GM12891 (cell line): ENCODE measurements around the gene ITPR3.
A peak's percentile ranks its signal among the peaks of the same experiment; 100 is the strongest.

Source experiments
- DNase-seq: peaks from one replicate; pipeline ENCODE4 v3.0.0; 2011; ENCODE audit warnings: low spot score; ENCODE audit not compliant: insufficient read length
- FAIRE-seq: peaks from 2 replicates; lab custom pipeline; 2011; peaks lifted over from hg19 to GRCh38; lab: Jason Lieb, UNC
- PAX5 ChIP-seq: IDR thresholded peaks from 2 replicates; pipeline ENCODE4 v1.6.1; 2011; ENCODE audit warnings: low read length, moderate library complexity, mild to moderate bottlenecking; ENCODE audit not compliant: insufficient read depth, severe bottlenecking
- POLR2A ChIP-seq: IDR thresholded peaks from 2 replicates; pipeline ENCODE4 v1.6.1; 2011; ENCODE audit warnings: low read depth, low read length, control low read depth
- POLR2AphosphoS5 ChIP-seq: IDR thresholded peaks from 2 replicates; pipeline ENCODE4 v1.6.1; 2011; ENCODE audit warnings: low read depth, low read length, control low read depth
- POU2F2 ChIP-seq: IDR thresholded peaks from 2 replicates; pipeline ENCODE4 v1.6.1; 2011; ENCODE audit warnings: low read depth, mild to moderate bottlenecking, control low read depth, low read length, moderate library complexity
- SPI1 ChIP-seq: IDR thresholded peaks from 2 replicates; pipeline ENCODE4 v1.6.1; 2011; ENCODE audit warnings: low read depth, low read length, control low read depth
- TAF1 ChIP-seq: IDR thresholded peaks from 2 replicates; pipeline ENCODE4 v1.6.1; 2011; ENCODE audit warnings: low read depth, low read length, control low read depth

ITPR3 gene

DNA sequence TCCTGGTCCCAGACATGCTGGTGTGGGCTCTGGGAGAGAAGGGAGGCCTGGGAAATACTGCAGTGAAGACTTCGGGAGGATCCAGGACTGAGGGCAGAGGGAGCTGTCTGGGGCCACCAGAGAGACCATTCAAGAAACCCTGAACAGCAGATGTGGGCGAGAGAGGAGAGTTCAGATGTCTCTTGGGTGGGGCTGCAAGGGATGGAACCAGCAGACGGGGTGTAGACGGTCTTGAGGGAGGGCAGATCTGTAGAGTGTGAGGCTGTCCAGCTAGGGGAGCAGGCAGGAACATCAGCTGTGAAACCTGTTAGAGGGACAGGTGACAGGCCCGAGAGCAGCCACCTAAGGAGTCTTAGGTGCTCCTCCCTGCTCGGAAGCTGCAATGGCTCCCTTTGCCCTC lies 38.9 kb downstream of the ITPR3 start:
- no peak for DNase-seq
- TF ChIP-seq POLR2A (no peak), TAF1 (no peak), POLR2AphosphoS5 (no peak)
- no peak for FAIRE-seq

DNA sequence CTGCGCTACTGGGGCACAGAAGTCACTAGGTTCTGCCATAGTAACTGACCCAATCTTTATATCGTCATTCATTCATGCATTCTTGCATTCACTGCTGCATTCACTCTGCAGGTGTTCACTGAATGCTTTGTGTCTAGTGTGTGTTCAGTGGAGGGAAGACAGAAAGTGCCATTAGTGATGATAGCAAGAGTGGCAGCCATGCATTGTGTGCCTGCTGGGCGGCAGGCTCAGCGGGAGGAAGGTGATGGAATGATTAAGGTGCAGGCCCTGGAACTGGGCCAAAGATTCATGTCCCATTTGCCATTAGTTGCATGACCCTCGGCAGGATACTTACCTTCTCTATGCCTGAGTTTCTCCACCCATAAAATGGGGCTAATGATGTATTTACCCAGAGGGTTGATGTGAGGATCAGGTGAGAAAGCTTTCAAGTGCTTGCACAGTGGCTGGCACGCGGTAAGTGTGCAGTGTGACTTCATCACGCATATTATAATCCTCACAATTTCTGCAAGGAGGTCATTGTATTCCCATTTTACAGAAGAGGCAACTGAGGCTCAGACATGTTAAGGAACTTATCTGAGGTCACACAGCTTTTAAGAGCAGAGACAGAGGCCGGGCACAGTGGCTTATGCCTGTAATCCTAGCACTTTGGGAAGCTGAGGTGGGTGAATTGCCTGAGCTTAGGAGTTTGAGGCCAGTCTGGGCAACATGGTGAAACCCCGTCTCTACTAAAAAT lies 40.1 kb downstream of the ITPR3 start:
- no peak for FAIRE-seq
- TF ChIP-seq POLR2A (no peak), SPI1 (no peak), POLR2AphosphoS5 (no peak), TAF1 (no peak), PAX5 (no peak), POU2F2 (no peak)
- no peak for DNase-seq

DNA sequence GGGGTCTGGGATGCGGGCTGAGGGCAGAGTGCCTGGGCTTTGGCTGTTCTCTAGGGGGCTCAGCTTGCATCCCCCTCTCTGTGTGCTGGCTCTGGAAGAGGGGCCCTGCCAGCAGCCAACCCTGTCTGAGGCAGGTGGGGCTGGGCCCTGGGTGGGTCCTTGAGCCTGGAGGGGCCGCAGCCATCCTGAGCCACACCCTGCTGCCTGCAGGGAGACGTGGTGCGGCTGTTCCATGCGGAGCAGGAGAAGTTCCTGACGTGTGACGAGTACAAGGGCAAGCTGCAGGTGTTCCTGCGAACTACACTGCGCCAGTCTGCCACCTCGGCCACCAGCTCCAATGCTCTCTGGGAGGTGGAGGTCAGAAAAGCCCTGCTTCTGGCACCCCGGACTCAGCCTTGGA lies 41.2 kb downstream of the ITPR3 start:
- no peak for FAIRE-seq

GRCh38 chr6:33663028-33663427 lies 41.9 kb downstream of the ITPR3 start:
- DNase-seq (no peak), FAIRE-seq (no peak)
- no peak for TF ChIP-seq PAX5
- TF ChIP-seq POLR2A, result no peak
- TF ChIP-seq TAF1, result no peak
- TF ChIP-seq POLR2AphosphoS5, result no peak
- no peak for TF ChIP-seq POU2F2
- TF ChIP-seq SPI1, result no peak

More for the DNA sequence above, 41.2 kb downstream of the ITPR3 start:
- DNase-seq, result no peak
- no peak for TF ChIP-seq PAX5
- TF ChIP-seq SPI1, result no peak
- TF ChIP-seq POLR2A, result no peak
- TF ChIP-seq TAF1, result no peak
- no peak for TF ChIP-seq POU2F2
- TF ChIP-seq POLR2AphosphoS5, result no peak

- DNase-seq, result no peak
- no peak for FAIRE-seq
- TF ChIP-seq POLR2A (no peak), POLR2AphosphoS5 (no peak), TAF1 (no peak), PAX5 (no peak), SPI1 (no peak), POU2F2 (no peak)
Measured at GRCh38 chr6:33663727-33664449, 42.8 kb downstream of the ITPR3 start.

DNA sequence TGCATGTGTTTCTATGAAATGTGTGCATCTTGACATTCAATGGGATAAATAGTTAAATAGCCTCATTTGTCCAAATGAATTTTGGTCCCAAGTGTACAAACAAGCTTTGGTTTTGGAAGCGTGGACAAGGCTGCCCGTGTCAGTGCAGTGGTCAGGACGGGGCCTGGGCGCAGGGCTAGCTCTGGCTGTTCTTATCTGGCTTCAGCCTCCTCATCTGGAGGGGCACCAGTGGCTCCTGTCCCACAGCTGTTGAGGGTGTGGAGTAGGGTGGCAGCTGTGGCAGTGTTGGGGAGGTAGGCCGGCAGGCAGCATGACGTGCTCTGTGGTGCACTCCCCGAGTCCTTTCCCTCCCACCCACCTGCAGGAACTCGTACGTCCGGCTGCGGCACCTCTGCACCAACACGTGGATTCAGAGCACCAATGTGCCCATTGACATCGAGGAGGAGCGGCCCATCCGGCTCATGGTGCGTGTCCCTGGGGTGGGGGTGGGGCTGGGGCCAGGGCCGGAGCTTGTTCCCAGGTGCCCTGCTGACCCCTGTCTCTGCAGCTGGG lies 43.5 kb downstream of the ITPR3 start:
- FAIRE-seq (no peak), DNase-seq (no peak)
- TF ChIP-seq PAX5 (no peak), TAF1 (no peak), SPI1 (no peak), POU2F2 (no peak), POLR2A (no peak)

- no peak for DNase-seq
- FAIRE-seq, result no peak
- no peak for TF ChIP-seq TAF1
- no peak for TF ChIP-seq POLR2AphosphoS5
- TF ChIP-seq SPI1, result no peak
Measured at GRCh38 chr6:33665957-33666356, 44.8 kb downstream of the ITPR3 start.

- no peak for FAIRE-seq
- TF ChIP-seq SPI1 (no peak), POLR2AphosphoS5 (no peak), POU2F2 (no peak), TAF1 (no peak), PAX5 (no peak), POLR2A (no peak)
- no peak for DNase-seq
Measured at GRCh38 chr6:33667072-33667471, 46.0 kb downstream of the ITPR3 start.

- no peak for TF ChIP-seq POLR2A
- TF ChIP-seq TAF1, result no peak
- no peak for TF ChIP-seq PAX5
- TF ChIP-seq POLR2AphosphoS5, result no peak
- TF ChIP-seq SPI1, result no peak
- TF ChIP-seq POU2F2, result no peak
- DNase-seq, result no peak
- no peak for FAIRE-seq
Measured at GRCh38 chr6:33667776-33668175, 46.7 kb downstream of the ITPR3 start.

DNA sequence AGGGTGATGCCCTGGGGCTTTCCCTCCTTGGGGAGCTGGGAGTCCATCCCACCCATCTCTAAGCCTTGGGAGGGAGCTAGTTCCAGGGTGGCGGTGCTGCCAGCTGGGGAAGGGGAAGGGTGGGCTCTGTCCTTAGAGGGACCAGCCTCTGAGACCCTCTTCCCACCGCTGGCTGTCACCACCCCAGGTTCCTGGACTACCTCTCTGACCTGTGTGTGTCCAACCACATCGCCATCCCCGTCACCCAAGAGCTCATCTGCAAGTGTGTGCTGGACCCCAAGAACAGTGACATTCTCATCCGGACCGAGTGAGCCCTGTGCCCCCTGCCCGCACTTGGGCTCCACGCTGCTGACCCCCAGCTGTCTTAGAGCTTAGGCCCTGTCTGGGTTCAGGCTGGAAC lies 47.2 kb downstream of the ITPR3 start:
- no peak for TF ChIP-seq SPI1
- no peak for TF ChIP-seq POLR2AphosphoS5
- no peak for TF ChIP-seq TAF1
- TF ChIP-seq POU2F2, result no peak
- TF ChIP-seq PAX5, result no peak
- TF ChIP-seq POLR2A, result no peak
- no peak for DNase-seq
- FAIRE-seq, result no peak

DNA sequence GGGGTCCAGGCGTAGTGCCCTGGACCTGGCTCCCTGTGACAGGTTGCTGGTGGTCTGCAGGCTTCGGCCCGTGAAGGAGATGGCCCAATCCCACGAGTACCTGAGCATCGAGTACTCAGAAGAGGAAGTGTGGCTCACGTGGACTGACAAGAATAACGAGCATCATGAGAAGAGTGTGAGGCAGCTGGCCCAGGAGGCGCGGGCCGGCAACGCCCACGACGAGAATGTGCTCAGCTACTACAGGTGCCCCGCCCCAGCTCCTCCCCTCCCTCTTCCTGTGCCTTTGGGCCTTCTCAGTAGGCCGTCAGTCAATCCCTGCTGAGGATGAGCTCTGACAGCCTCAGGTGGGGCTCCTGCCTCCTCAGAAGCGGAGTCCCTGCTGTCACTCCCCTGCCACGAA lies 47.8 kb downstream of the ITPR3 start:
- TF ChIP-seq POLR2AphosphoS5 (no peak), POU2F2 (no peak), TAF1 (no peak), SPI1 (peak; percentile 76), PAX5 (no peak), POLR2A (no peak)
- DNase-seq (peak; percentile 73), FAIRE-seq (peak; percentile 69)
